Activated CD4-positive, alpha-beta T cell treated with anti-CD3 and anti-CD28 coated beads for 36 hours (primary cell): ENCODE measurements around the gene RBM34. TPM values are rescaled to one million over a fixed set of nuclear protein-coding genes. Genes with fewer than 3 reads are reported as not detected.
A peak's percentile ranks its signal among the peaks of the same experiment; 100 is the strongest.
"Not testable (repeated sequence)": the region's sequence is repeated elsewhere in the genome, so short reads cannot be mapped to it uniquely, and the experiment has no call there.

Experiments used
- ATAC-seq: fragments of 200-7000 bp; cut with Tn5 transposase; one replicate; pipeline ENCODE4 v1.10.0; 2021; ENCODE audit warnings: mild to moderate bottlenecking, moderate library complexity
- CTCF ChIA-PET: fragments of 350-600 bp; sonication (Branson Sonifier 250); formaldehyde crosslinking; loops from one replicate; lab custom pipeline; 2021; ENCODE audit warnings: antibody characterized with exemption; lab: Charles Lee
- POLR2A ChIA-PET: fragments of 350-600 bp; sonication (Branson Sonifier 250); formaldehyde crosslinking; loops from one replicate; lab custom pipeline; 2021; ENCODE audit warnings: antibody characterized with exemption, inconsistent platforms; lab: Charles Lee
- DNase-seq: peaks from one replicate; pipeline ENCODE4 v3.0.0-alpha.2; 2020
- H3K27ac Mint-ChIP-seq: one replicate; pipeline ENCODE4 v1.8.0; 2021; ENCODE audit warnings: mixed read lengths
- H3K27me3 Mint-ChIP-seq: one replicate; pipeline ENCODE4 v1.8.0; 2021; ENCODE audit warnings: mixed read lengths
- H3K36me3 Mint-ChIP-seq: one replicate; pipeline ENCODE4 v1.8.0; 2021; ENCODE audit warnings: low read depth, mixed read lengths
- H3K4me1 Mint-ChIP-seq: one replicate; pipeline ENCODE4 v1.8.0; 2021; ENCODE audit warnings: mixed read lengths
- H3K4me3 Mint-ChIP-seq: one replicate; pipeline ENCODE4 v1.8.0; 2021; ENCODE audit warnings: mild to moderate bottlenecking, moderate library complexity, mixed read lengths
- H3K9me3 Mint-ChIP-seq: one replicate; pipeline ENCODE4 v1.8.0; 2021; ENCODE audit warnings: low read depth, mixed read lengths
- intact Hi-C, 2 experiments: fragments of 100-400 bp; cut with DNase I in 1 of 2; cut with micrococcal nuclease in 1 of 2; formaldehyde crosslinking; loops; one replicate each; pipeline versions ENCODE4 v1.14.2 to v1.15.1; 2022 to 2024; cut with DNase I, micrococcal nuclease
- total RNA-seq, 2 experiments: library from RNA; stranded (reverse); gene quantifications; one replicate each; pipeline ENCODE4 v1.2.3, GENCODE V29; 2021

RBM34 gene, protein sequence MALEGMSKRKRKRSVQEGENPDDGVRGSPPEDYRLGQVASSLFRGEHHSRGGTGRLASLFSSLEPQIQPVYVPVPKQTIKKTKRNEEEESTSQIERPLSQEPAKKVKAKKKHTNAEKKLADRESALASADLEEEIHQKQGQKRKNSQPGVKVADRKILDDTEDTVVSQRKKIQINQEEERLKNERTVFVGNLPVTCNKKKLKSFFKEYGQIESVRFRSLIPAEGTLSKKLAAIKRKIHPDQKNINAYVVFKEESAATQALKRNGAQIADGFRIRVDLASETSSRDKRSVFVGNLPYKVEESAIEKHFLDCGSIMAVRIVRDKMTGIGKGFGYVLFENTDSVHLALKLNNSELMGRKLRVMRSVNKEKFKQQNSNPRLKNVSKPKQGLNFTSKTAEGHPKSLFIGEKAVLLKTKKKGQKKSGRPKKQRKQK
- total RNA-seq: 100 to 1,000 TPM; 126 to 154 TPM

DNA sequence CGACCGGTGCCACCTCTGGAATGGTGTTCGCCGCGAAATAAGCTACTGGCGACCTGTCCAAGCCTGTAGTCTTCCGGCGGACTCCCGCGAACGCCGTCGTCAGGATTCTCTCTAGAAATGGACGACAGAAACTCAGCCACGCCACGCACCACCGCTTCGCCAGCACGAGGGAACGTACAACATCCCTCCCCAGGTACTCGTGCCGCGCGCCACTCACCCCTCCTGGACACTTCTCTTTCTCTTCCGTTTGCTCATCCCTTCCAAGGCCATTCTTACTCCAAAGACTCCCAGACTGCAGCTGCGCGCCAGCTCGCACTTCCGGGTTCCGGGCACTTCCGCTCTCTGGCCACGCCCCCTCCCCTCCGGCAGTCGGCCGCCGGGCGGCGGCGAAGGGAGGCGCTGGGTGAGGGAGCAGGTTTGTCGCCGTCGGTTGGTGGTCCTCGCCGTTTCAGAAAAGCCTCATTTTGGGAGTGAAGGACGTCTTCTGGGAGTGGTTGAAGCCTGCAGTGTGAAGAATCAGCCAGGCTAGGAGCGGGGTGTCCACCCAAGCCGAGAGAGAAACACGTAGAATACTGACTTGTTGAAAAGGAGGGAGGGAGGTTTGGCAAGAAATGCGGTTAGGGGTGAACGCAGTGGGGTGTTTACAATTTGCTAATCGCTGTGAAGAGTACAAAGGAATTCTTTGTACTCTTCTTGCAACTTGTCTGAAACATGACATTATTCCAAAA, at the start of gene RBM34:
RBM34 (minus strand) TSS at position 294 of the 728 bp plus-strand sequence; CDS start at position 270, 24 bp downstream.
- DNase-seq (peak; percentile 97), ATAC-seq (peak; percentile 91)
- Mint-ChIP-seq H3K27me3 (no peaks in the 10 kb centered on the region), H3K4me3 (peak within 1 kb of the TSS; percentile 93), H3K4me1 (peaks cover 15% of the 10 kb centered on the region), H3K36me3 (peaks cover 15% of the 10 kb centered on the region), H3K9me3 (no peaks in the 10 kb centered on the region), H3K27ac (peak within 1 kb of the TSS; percentile 95)
- intact Hi-C loops: loop anchor here (1.0 to 10.0 kb wide), 10 partner anchors 32 to 343 kb away; partner anchors contain the start of genes ARID4B (in 2 of the 2), GGPS1 (in 2 of the 2), B3GALNT2 (in 1 of the 2) and TBCE (in 1 of the 2)
- POLR2A ChIA-PET: interaction anchor here (0.6 to 1.4 kb wide), 10 partner anchors 16 to 344 kb away, joined by 3 to 7 read pairs (median 4); partner anchors contain the start of genes ARID4B and GGPS1
- CTCF ChIA-PET: interaction anchor here (0.6 to 1.4 kb wide), 11 partner anchors 10 to 453 kb away, joined by 3 to 16 read pairs (median 3); no protein-coding TSS in a partner anchor

DNA sequence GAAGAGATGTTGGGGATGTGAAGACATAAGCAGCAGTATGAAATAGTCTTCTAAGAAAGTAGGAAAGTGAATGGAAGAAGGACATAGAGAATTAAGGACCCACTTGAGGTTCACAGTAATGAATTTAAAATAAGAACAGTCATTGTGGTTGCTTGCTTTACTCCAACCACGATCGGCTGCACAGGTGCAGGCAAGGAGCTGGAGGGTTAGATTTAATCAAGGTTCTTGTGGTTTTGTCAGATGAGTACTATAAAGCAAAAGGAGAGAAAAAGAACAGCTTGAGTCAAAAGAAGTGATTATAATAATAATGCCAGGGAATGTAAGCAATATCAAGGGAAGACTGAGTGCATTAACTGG, 46.1 kb upstream of the RBM34 start:
- Mint-ChIP-seq H3K4me1 (peaks cover 29% of the 10 kb centered on the region), H3K27ac (peak overlapping the region; percentile 92), H3K27me3 (no peaks in the 10 kb centered on the region), H3K4me3 (peak overlapping the region; percentile 1), H3K36me3 (peaks cover 14% of the 10 kb centered on the region), H3K9me3 (no peaks in the 10 kb centered on the region)
- ATAC-seq (peak; percentile 82), DNase-seq (peak; percentile 70)
- intact Hi-C loops: loop anchor here (2.0 to 5.0 kb wide), 5 partner anchors 45 to 710 kb away; partner anchors contain the start of gene RBM34 (in 2 of the 2)
- ChIA-PET POLR2A (interaction anchor here (0.6 kb wide), 3 partner anchors 34 to 697 kb away, joined by 3 to 4 read pairs (median 3); no protein-coding TSS in a partner anchor), CTCF (interaction anchor here (0.5 to 1.3 kb wide), 10 partner anchors 18 to 551 kb away, joined by 3 to 5 read pairs (median 3); no protein-coding TSS in a partner anchor)

DNA sequence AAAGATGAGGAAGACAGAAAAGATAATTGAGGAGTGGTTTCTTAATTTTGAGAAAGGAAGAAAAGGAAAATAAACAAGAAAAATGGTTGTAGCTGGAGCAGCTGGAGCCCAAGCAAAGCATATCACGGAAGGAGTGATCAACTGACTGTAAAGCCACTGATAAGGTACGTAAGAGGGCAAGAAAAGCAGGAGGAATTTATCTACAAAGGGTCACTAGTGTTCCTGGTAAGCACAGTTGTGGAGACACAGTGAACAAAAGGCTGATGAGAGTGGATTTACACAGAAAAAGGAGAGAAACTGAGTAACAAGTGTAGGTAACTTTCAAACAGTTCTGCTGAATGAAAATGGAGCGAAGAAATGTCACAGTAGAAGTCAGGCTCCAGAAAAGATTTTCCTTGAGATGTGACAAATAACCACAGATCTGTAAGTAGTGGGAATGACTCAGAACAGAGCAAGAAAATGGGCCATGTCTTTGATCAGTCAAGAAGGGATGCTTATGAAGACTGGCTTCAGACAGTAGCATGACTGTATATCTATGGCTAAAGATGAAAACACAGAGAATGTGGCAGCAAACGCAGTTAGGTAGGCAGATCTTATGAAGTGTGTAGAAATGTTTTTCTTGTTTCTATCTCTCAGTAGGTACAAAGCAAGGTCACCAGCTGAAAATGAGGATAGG, 45.6 kb upstream of the RBM34 start:
- ChIA-PET POLR2A (interaction anchor here (0.6 kb wide), 1 partner anchor 184 kb away, joined by 3 read pairs; no protein-coding TSS in a partner anchor), CTCF (interaction anchor here (0.5 to 2.1 kb wide), 6 partner anchors 18 to 362 kb away, joined by 3 to 10 read pairs (median 3); partner anchors contain the start of gene RBM34)
- intact Hi-C loops: loop anchor here (1.0 to 5.0 kb wide), 6 partner anchors 44 to 709 kb away; partner anchors contain the start of genes RBM34 (in 2 of the 2), ARID4B (in 1 of the 2) and GGPS1 (in 1 of the 2)
- peak; percentile 98 for ATAC-seq
- H3K36me3 Mint-ChIP-seq: peaks cover 12% of the 10 kb centered on the region
- peak; percentile 25 for DNase-seq
- no peaks in the 10 kb centered on the region for H3K27me3 Mint-ChIP-seq
- peaks cover 29% of the 10 kb centered on the region for H3K4me1 Mint-ChIP-seq
- peak overlapping the region; percentile 92 for H3K27ac Mint-ChIP-seq
- no peaks in the 10 kb centered on the region for H3K9me3 Mint-ChIP-seq
- peak overlapping the region; percentile 12 for H3K4me3 Mint-ChIP-seq

DNA sequence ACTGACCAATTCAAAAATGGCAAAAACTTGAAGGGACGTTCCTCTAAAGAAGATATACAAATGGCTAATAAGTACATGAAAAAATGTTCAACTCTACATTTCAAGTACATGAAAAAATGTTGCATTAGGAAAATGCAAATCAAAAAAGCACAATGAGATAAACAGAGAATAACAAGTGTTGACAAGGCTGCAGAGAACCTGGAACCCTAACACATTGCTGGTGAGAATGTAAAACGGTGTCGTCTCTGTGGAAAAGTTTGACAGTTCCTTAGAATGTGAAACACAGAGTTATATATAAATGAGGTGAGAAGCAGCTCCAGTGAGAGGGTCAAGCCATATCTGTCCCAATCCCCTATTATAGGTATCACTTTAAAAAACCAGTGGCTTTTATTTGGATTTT, 44.6 kb upstream of the RBM34 start:
- intact Hi-C loops: loop anchor here (1.0 to 5.0 kb wide), 6 partner anchors 43 to 708 kb away; partner anchors contain the start of genes RBM34 (in 2 of the 2), ARID4B (in 1 of the 2) and GGPS1 (in 1 of the 2)
- no peaks in the 10 kb centered on the region for H3K9me3 Mint-ChIP-seq
- no peak overlapping the region for H3K4me3 Mint-ChIP-seq
- H3K36me3 Mint-ChIP-seq: peaks cover 13% of the 10 kb centered on the region
- H3K27me3 Mint-ChIP-seq: no peaks in the 10 kb centered on the region
- ChIA-PET CTCF (interaction anchor here (2.1 kb wide), 1 partner anchor 211 kb away, joined by 10 read pairs; no protein-coding TSS in a partner anchor), POLR2A (interaction anchor here (0.5 to 0.7 kb wide), 2 partner anchors 43 to 174 kb away, joined by 3 to 10 read pairs; no protein-coding TSS in a partner anchor)
- DNase-seq (no peak), ATAC-seq (no peak)
- peaks cover 29% of the 10 kb centered on the region for H3K4me1 Mint-ChIP-seq
- no peak overlapping the region for H3K27ac Mint-ChIP-seq

DNA sequence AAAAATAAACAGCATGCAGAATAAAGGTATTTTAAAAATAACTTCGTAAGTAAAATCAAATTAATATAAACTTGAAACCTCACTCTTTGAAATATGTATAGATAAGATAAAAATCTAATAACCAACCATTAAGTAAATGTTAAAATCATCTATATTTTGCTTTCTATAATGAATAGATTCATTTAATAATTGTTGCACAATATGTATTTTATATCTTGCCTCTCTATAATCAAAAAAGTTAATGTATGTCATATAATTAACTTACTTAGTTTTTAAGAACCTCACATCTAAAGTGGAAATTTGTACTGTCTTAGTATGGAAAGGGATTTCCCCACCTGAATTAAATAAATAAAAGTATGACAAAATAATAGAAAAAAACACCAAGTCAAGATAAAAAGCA, 42.4 kb upstream of the RBM34 start:
- H3K9me3 Mint-ChIP-seq: no peaks in the 10 kb centered on the region
- intact Hi-C loops: no loop called here

DNA sequence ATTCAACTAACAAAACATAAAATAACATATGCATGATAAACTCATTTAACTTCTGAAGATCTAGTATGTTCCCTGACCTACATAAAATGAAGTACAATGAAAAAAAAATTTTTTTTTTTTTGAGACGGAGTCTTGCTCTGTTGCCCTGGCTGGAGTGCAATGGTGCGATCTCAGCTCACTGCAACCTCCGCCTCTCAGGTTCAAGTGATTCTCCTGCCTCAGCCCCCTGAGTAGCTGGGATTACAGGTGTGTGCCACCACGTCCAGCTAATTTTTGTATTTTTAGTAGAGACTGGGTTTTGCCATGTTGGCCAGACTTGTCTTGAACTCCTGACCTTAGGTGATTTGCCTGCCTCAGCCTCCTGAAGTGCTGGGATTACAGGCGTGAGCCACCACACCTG, 41.4 kb upstream of the RBM34 start:
- H3K4me3 Mint-ChIP-seq, H3K27me3 Mint-ChIP-seq, intact Hi-C loops, H3K9me3 Mint-ChIP-seq, POLR2A ChIA-PET, DNase-seq, H3K27ac Mint-ChIP-seq, ATAC-seq: not testable (repeated sequence)
- Mint-ChIP-seq H3K4me1 (peaks cover 25% of the 10 kb centered on the region), H3K36me3 (peaks cover 13% of the 10 kb centered on the region)
- CTCF ChIA-PET: interaction anchor here (0.6 kb wide), 1 partner anchor 215 kb away, joined by 3 read pairs; no protein-coding TSS in a partner anchor

More for the DNA sequence above, 42.4 kb upstream of the RBM34 start:
- ChIA-PET POLR2A (interaction anchor here (0.7 kb wide), 1 partner anchor 188 kb away, joined by 4 read pairs; no protein-coding TSS in a partner anchor), CTCF (no interaction called here)
- Mint-ChIP-seq H3K27ac (no peak overlapping the region), H3K27me3 (no peaks in the 10 kb centered on the region), H3K36me3 (peaks cover 13% of the 10 kb centered on the region), H3K4me1 (peaks cover 29% of the 10 kb centered on the region), H3K4me3 (no peak overlapping the region)
- DNase-seq: no peak
- ATAC-seq: no peak

DNA sequence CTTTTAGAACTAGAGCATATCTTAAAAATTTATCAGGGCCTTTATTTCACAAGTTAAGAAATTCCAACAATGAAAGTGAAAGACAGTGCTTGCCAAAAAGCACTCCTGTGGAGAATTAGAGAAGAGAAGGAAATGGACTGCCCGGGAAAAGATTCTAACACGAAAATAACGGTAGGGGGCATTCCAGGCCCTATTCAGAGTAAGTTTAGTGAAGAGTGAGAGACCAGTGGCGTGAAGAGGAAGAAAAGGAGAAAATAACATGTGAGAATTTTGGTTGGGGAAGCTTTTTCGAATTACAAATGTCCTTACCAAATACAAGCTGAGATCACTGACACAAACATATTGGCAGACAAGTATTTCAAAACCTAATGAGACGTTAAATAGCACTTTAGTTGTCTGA, 38.4 kb upstream of the RBM34 start:
- Mint-ChIP-seq H3K27me3 (no peaks in the 10 kb centered on the region), H3K36me3 (peaks cover 8% of the 10 kb centered on the region), H3K4me1 (no peaks in the 10 kb centered on the region), H3K27ac (no peak overlapping the region), H3K9me3 (no peaks in the 10 kb centered on the region), H3K4me3 (no peak overlapping the region)
- ATAC-seq: no peak
- intact Hi-C loops: loop anchor here in 1 of 2 experiments (1.0 kb wide), 1 partner anchor 12 kb away; no protein-coding TSS in a partner anchor
- POLR2A ChIA-PET: no interaction called here
- no peak for DNase-seq
- CTCF ChIA-PET: interaction anchor here (0.7 to 1.1 kb wide), 2 partner anchors 9 to 59 kb away, joined by 3 read pairs; no protein-coding TSS in a partner anchor

DNA sequence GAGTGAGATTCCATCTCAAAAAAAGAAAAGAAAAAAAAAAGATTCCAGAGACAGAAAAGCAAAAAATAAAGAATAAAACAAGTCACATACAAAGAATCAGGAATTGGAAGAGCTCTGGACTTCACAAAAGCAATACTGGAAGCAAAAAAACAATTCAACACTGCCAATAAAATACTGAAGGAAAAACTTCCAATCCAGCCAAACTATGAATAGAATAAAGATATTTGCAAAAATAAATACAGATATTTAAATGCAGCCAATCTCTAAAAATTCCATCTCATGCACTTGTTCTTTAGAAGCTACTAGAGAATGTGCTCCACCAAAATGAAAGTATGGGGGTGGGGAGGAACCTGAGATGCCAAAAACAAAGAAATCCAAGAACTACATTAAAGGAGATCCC, 29.4 kb upstream of the RBM34 start:
- Mint-ChIP-seq H3K4me3 (no peak overlapping the region), H3K9me3 (no peaks in the 10 kb centered on the region), H3K4me1 (peaks cover 11% of the 10 kb centered on the region), H3K27ac (no peak overlapping the region), H3K27me3 (no peaks in the 10 kb centered on the region), H3K36me3 (peaks cover 39% of the 10 kb centered on the region)
- ATAC-seq (no peak), DNase-seq (no peak)
- POLR2A ChIA-PET: no interaction called here
- CTCF ChIA-PET: interaction anchor here (0.7 to 1.4 kb wide), 5 partner anchors 8 to 85 kb away, joined by 3 to 4 read pairs (median 3); no protein-coding TSS in a partner anchor
- intact Hi-C loops: no loop called here

DNA sequence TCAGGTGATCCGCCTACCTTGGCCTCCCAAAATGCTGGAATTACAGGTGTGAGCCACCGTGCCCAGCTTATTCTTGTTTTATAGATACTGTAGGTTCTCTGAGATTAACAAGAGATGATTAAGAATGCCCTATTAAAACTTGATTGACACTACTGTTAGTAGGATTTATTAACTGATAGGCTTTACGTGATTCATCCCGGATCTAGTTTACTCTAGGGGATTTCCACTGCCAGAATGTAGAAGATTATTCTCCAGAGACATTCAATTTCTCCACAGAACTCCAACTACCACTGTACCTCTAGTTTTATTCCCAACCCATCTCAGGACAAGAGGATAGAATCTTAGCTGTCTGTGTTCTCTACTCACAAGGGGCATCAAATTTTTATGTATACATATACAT, 26.3 kb upstream of the RBM34 start:
- ATAC-seq: no peak
- ChIA-PET CTCF (interaction anchor here (0.7 to 1.8 kb wide), 2 partner anchors 27 to 217 kb away, joined by 3 read pairs; partner anchors contain the start of gene RBM34), POLR2A (no interaction called here)
- H3K27ac Mint-ChIP-seq: no peak overlapping the region
- no peak for DNase-seq
- H3K27me3 Mint-ChIP-seq: no peaks in the 10 kb centered on the region
- intact Hi-C loops: loop anchor here in 1 of 2 experiments (1.0 kb wide), 1 partner anchor 12 kb away; no protein-coding TSS in a partner anchor
- H3K4me1 Mint-ChIP-seq: peaks cover 14% of the 10 kb centered on the region
- no peaks in the 10 kb centered on the region for H3K9me3 Mint-ChIP-seq
- peaks cover 27% of the 10 kb centered on the region for H3K36me3 Mint-ChIP-seq
- H3K4me3 Mint-ChIP-seq: no peak overlapping the region
